Epithelial cell of esophagus (primary cell): ENCODE data around the gene LLGL1.

Experiments used
- DNase-seq: peaks from one replicate; pipeline ENCODE4 v3.0.0; 2010; ENCODE audit warnings: low read depth
- H3K4me3 ChIP-seq: 2 replicates; pipeline ENCODE4 v1.5.1; 2011; ENCODE audit warnings: mild to moderate bottlenecking, low read length, control low read depth
- CTCF ChIP-seq: IDR thresholded peaks from 2 replicates; pipeline ENCODE4 v1.5.1; 2011; ENCODE audit warnings: low read depth, mild to moderate bottlenecking, low read length, control low read depth, inconsistent platforms; ENCODE audit not compliant: insufficient read depth; ENCODE audit errors: missing control alignments

The LLGL1 gene

GRCh38 chr17:18225121-18225641, at the start of gene LLGL1:
Gene LLGL1, plus strand, starts transcription at chr17:18225635. Its CDS starts 48 bp downstream, at chr17:18225683.
- TF ChIP-seq CTCF, result no peak
- H3K4me3 ChIP-seq, result peak within 1 kb of the TSS; percentile 89

GRCh38 chr17:18176176-18176575, 49.3 kb upstream of the LLGL1 start:
- no peak for TF ChIP-seq CTCF
- DNase-seq, result no peak

More at GRCh38 chr17:18225121-18225641, at the start of gene LLGL1:
- peak; percentile 97 for DNase-seq

GRCh38 chr17:18177133-18177532, 48.3 kb upstream of the LLGL1 start:
- no peak for DNase-seq
- no peak for TF ChIP-seq CTCF
- no peak overlapping the region for H3K4me3 ChIP-seq

More at GRCh38 chr17:18176176-18176575, 49.3 kb upstream of the LLGL1 start:
- H3K4me3 ChIP-seq, result no peak overlapping the region

- no peak overlapping the region for H3K4me3 ChIP-seq
- no peak for DNase-seq
- no peak for TF ChIP-seq CTCF
Observed at GRCh38 chr17:18177722-18178121, 47.7 kb upstream of the LLGL1 start.

- no peak for DNase-seq
- H3K4me3 ChIP-seq, result no peak overlapping the region
- no peak for TF ChIP-seq CTCF
Observed at GRCh38 chr17:18179196-18179595, 46.2 kb upstream of the LLGL1 start.

- H3K4me3 ChIP-seq, result no peak overlapping the region
- TF ChIP-seq CTCF, result no peak
- DNase-seq, result no peak
Observed at GRCh38 chr17:18179804-18180203, 45.6 kb upstream of the LLGL1 start.

- DNase-seq, result peak; percentile 68
- no peak for TF ChIP-seq CTCF
- no peak overlapping the region for H3K4me3 ChIP-seq
Observed at GRCh38 chr17:18181358-18181757, 44.1 kb upstream of the LLGL1 start.
